ENCODE results near the gene HOMER3. TPM values are rescaled to one million over a fixed set of nuclear protein-coding genes. Genes with fewer than 3 reads are reported as not detected.

HOMER3 gene
- total RNA-seq, 4 donors from 2014 or later = 22.7 to 48.5 (median 33.2) TPM

DNA sequence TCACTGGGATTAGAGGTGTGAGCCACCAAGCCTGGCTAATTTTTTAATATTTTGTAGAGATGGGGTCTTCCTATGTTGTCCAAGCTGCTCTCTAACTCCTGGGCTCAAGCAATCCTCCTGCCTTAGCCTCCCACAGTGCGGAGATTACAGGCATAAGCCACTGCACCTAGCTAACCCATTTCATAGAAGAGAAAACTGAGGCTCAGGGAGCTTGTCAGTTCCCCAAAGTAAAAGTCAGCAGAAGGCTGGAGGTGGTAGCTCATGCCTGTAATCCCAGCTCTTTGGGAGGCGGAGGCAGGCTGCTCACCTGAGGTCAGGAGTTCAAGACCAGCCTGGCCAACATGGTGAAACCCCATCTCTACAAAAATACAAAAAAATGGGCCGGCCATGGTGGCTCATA lies 8.8 kb upstream of the HOMER3 start:
- Histone ChIP-seq H3K4me1 (no peaks in the 10 kb centered on the region), H3K36me3 (no peaks in the 10 kb centered on the region), H3K27me3 (no peaks in the 10 kb centered on the region), H3K27ac (no peak overlapping the region), H3K4me3 (no peak overlapping the region), H3K9me3 (no peaks in the 10 kb centered on the region)
- WGBS, 2 donors (ENCODE audit: low coverage in 1 of 2) = 92% methylated on average over 2 of the region's 3 CpGs; no CpG with 5 or more reads in 1 of the 2 donors
- TF ChIP-seq POLR2A (IDR thresholded peaks at IDR 0.05) = no peak
- ATAC-seq = no peak

GRCh38 chr19:18948976-18949356 lies 7.9 kb upstream of the HOMER3 start:
- WGBS, 2 donors (ENCODE audit: low coverage in 1 of 2) = 60% methylated on average over 2 of the region's 5 CpGs; no CpG with 5 or more reads in 1 of the 2 donors
- Histone ChIP-seq H3K27ac (no peak overlapping the region), H3K9me3 (no peaks in the 10 kb centered on the region), H3K27me3 (no peaks in the 10 kb centered on the region), H3K4me1 (no peaks in the 10 kb centered on the region), H3K4me3 (no peak overlapping the region), H3K36me3 (no peaks in the 10 kb centered on the region)
- TF ChIP-seq CTCF (IDR thresholded peaks at IDR 0.05) (no peak), POLR2A (IDR thresholded peaks at IDR 0.05) (no peak), EP300 (IDR thresholded peaks at IDR 0.05) (no peak), POLR2AphosphoS5 (IDR thresholded peaks at IDR 0.05) (no peak)
- no peak for ATAC-seq

- H3K4me3 ChIP-seq = no peak overlapping the region
- H3K4me1 ChIP-seq = no peaks in the 10 kb centered on the region
- no peak for ATAC-seq
- H3K27me3 ChIP-seq = no peaks in the 10 kb centered on the region
- TF ChIP-seq EP300 (IDR thresholded peaks at IDR 0.05) = no peak
- no peak for TF ChIP-seq CTCF (IDR thresholded peaks at IDR 0.05)
- TF ChIP-seq POLR2A (IDR thresholded peaks at IDR 0.05) = no peak
- TF ChIP-seq POLR2AphosphoS5 (IDR thresholded peaks at IDR 0.05) = no peak
- no peaks in the 10 kb centered on the region for H3K36me3 ChIP-seq
- H3K27ac ChIP-seq = no peak overlapping the region
- 93 to 100% methylated on average over 1 to 3 of the region's 15 CpGs for WGBS, 2 donors (ENCODE audit: low coverage in 1 of 2)
- H3K9me3 ChIP-seq = no peaks in the 10 kb centered on the region
These were observed 7.3 kb upstream of the HOMER3 start for GRCh38 chr19:18948075-18948975.

- no peak for ATAC-seq
- H3K27me3 ChIP-seq = no peaks in the 10 kb centered on the region
- H3K36me3 ChIP-seq = no peaks in the 10 kb centered on the region
- H3K9me3 ChIP-seq = no peaks in the 10 kb centered on the region
- TF ChIP-seq POLR2A (IDR thresholded peaks at IDR 0.05) (no peak), CTCF (IDR thresholded peaks at IDR 0.05) (no peak), POLR2AphosphoS5 (IDR thresholded peaks at IDR 0.05) (no peak), EP300 (IDR thresholded peaks at IDR 0.05) (no peak)
- no peak overlapping the region for H3K27ac ChIP-seq
- 80% methylated on average over 1 of the region's 14 CpGs; no CpG with 5 or more reads in 1 of the 2 donors for WGBS, 2 donors (ENCODE audit: low coverage in 1 of 2)
- H3K4me1 ChIP-seq = no peaks in the 10 kb centered on the region
- no peak overlapping the region for H3K4me3 ChIP-seq
These were observed 5.9 kb upstream of the HOMER3 start for GRCh38 chr19:18946918-18947317.

GRCh38 chr19:18946335-18946734 lies 5.3 kb upstream of the HOMER3 start:
- no peak for ATAC-seq
- Histone ChIP-seq H3K4me1 (peaks cover 0 to 6% (median 0%) of the 10 kb centered on the region in 3 donors), H3K27ac (no peak overlapping the region), H3K4me3 (no peak overlapping the region), H3K27me3 (no peaks in the 10 kb centered on the region), H3K9me3 (no peaks in the 10 kb centered on the region), H3K36me3 (no peaks in the 10 kb centered on the region)
- TF ChIP-seq POLR2A (IDR thresholded peaks at IDR 0.05) = no peak
- no peak for TF ChIP-seq EP300 (IDR thresholded peaks at IDR 0.05)
- no peak for TF ChIP-seq CTCF (IDR thresholded peaks at IDR 0.05)
- no peak for TF ChIP-seq POLR2AphosphoS5 (IDR thresholded peaks at IDR 0.05)
